ENCODE results near the gene COL13A1. TPM values are rescaled to one million over a fixed set of nuclear protein-coding genes. Genes with fewer than 3 reads are reported as not detected.

COL13A1 gene
- total and polyA plus RNA-seq, 2 experiments from 2014 or later: 5.2 to 8.6 TPM

GRCh38 chr10:69963835-69964710, 162.4 kb downstream of the COL13A1 start (continued):
- no peak for TF ChIP-seq ZNF462 (CRISPR knock-in tag; IDR thresholded peaks at IDR 0.05)
- no peak for TF ChIP-seq ETS1 (IDR thresholded peaks at IDR 0.05)
- TF ChIP-seq CTCF (conservative IDR thresholded peaks at IDR 0.05; ENCODE audit: low read depth in 2 of 2): no peak
- no peak for TF ChIP-seq EZH2 (IDR thresholded peaks at IDR 0.05; ENCODE audit: low read depth, unreplicated experiment)
- no peak for TF ChIP-seq NANOG (IDR thresholded peaks at IDR 0.05; ENCODE audit: borderline replicate concordance)
